ENCODE results near the gene MAST4. TPM values are rescaled to one million over a fixed set of nuclear protein-coding genes. Genes with fewer than 3 reads are reported as not detected.

MAST4 gene
- total RNA-seq, 1 experiment from 2014 or later = 4.7 TPM

DNA sequence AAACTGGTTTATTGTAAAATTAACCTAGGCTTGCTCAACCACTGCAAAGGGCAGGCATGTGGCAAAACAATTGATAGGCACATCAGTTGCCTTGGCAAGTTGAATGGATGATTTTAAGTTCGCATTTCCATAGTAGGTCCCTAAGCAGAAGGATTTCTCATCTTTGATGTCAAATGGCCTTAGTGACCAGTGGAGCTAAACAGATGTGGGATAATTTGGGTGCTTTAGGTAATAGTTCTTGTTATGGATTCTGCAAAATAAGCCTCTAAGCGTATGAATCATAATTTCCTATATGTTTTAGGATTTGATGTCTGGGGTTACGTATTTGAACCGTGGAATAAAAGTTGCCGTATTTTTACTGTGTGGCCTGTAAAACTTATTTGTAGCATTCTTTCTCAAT, 418.0 kb downstream of the MAST4 start:
- no peak for DNase-seq (ENCODE audit: low spot score)

DNA sequence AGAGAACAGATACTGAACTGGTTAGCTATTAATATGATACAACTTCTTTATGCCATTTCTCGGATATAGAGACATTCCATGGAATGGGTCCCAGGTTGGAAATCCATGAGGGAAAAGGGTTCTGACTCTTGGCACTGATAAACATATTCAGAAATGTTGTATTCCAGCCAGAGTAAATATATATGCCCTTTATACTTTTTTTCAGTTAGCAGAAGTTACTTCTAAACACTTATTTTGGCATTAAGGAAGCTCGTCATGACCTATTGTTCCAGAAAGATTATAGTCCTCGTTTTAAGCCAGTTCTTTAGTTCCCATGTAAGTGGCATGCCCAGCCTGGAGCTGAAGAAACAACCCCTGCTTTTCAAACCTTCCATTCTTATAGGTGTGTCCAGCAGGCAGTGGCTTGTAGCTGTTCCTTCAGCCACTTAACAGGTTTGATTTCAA, 418.8 kb downstream of the MAST4 start:
- DNase-seq (ENCODE audit: low spot score) = no peak

DNA sequence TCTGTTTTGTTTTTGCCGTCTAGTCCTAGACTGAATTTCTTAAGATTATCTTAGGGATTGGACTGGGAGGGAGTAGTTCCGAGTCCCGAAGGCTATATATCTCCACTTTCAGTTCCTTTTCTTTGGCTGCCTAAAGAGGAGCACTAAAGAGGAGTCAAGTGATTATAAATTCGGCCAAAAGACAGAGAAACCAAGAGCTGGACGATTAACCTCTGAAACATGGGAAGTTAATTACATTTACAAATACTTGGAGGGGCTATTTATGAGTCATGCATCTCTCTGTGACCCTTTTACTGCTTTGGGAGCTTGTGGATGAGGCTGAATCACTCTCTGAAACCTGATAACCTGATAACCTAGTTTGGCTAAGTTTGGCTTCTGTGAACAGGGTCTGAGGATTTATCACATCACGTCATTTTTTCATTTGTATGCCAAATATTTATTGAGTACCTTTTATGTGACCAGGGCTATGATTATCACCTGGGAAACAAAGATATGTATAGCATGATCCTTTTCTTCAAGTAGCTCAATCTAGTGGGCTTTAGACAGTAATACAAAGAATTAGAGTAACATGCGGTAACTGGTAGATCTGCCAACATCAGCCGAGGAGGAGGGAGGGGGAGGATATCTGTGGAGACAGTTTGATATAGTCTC, 419.5 kb downstream of the MAST4 start:
- no peak for DNase-seq (ENCODE audit: low spot score)

DNA sequence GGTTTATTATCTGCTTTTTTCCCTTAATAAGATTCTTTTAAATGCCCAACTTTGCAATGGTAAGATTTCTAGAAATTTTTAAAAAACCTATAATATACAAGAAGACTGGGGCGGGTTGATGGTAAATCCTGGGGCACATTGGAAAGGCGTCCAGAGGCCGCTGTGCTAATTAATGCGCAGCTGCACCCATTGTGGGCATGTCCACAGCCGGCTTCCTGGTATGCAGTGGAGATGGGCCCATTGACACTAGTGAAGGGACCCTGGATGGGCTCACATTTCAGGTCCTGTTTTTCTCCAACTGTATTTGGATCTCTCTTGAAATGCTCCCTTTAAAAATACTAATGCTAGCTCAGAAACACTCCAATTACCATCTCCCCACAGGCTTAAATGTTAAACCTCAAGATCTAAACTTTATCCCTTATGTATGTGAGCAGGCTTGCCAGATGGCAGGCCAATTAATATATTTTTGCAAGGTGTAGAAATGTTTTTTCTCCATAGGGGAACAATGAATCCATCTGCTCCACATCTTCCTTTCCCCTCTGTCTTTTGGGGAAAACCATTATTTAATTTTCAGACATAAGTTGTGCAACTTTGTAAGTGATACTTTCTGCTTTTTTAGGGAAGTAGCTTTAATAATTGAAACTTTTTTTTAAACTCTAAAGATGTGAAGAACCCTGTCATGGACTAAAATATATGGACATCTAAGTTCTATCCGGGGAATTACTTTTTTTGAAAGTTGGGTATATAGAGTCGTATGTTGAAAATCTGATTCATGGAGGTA, 423.1 kb downstream of the MAST4 start:
- DNase-seq (ENCODE audit: low spot score) = no peak

DNA sequence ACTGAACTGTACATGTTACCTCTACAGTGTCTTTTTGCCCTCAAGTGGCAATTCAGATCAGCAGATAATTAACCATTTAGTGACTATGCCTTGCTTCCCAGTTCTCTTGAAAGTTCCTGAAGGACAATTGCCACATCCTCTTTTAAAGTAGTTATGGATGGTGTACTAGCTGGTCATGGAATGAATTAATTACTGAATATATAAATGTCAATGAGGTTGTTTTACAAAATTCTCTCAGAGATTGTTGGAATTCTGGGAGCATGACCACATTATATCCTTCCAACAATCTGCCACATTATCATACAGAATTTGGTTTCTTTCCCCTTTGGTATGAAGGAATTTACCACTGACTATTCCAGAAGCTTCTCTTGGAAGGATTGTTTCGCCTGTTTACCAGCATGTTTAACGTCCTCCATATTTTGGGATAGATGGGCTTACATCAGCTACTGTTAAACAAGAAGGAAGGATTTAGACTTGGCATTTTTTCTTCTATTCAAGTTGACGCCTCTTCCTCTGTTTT, 424.0 kb downstream of the MAST4 start:
- DNase-seq (ENCODE audit: low spot score) = no peak

DNA sequence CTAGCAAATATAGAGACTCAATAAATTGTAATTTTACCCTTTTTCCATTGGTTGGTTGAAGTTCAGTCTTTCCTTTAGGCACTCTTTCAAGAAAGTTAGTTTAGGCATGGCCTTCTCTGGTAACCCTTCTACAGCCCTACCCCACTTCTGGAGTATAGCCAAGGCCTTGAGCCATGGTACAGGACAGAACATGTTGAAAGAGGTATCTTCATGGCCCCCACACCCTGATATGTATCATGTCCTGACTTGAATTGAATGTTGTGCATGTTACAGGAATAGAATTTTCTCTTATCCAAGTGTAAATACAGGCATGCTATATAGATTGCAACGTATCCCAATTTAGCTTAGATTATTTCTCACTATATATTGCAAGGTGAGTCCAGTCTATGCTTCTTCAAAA, 424.8 kb downstream of the MAST4 start:
- no peak for DNase-seq (ENCODE audit: low spot score)

DNA sequence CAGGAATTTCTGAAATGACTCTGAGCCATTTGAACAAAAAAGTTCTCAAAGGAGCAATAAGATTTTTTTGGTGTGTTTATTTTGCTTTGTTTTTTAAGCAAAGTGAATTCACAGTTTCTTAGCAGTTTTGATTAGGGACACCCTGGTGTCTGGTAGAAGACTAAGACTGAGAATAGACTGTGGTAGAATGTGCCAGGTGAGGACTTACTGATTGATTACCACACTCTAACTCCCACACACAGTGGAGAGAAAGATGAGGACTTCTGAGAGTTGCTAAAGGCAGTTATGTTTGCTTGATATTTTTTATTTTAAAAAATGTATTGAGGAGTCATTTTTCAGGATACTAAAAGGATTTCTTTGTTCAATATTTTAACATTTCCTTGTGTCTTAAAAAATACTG, 425.3 kb downstream of the MAST4 start:
- DNase-seq (ENCODE audit: low spot score) = no peak

DNA sequence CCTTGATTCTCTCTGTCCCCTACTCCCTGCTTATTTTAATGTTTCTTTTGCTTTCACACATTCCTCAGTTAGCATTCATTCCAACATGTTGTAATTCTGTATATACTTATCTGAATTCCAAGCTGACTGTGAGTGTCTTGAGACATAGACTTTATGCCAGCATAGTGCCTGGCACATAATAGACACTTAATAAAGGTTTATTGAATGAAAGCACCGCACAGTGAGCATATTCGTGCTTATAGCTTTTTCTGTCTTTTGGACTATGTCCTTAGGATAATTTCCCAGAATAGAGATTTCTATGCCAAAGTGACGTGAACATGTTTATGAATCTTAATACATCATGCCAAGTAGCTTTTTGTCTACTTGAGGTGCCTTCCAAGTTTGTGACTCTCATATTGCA, 425.8 kb downstream of the MAST4 start:
- DNase-seq (ENCODE audit: low spot score) = no peak

DNA sequence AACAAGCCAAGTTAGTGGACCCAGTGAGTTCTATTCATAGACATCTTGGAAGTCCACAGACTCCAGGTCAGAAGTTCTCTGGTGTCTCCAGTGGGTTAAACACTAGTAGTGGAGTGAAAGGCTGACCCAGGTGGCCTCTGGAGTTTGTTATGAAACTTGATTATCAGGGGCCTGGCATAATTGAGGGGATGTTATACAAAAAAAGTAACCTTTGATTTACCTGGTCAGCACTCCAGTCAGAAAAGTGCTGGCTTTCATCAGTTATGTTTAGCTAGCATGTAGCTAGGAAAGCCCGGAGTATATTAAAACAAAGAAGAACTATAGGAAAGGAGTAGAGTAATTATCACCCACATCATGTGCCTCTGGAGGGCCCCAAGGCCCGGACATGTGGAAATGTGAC, 429.3 kb downstream of the MAST4 start:
- no peak for DNase-seq (ENCODE audit: low spot score)

DNA sequence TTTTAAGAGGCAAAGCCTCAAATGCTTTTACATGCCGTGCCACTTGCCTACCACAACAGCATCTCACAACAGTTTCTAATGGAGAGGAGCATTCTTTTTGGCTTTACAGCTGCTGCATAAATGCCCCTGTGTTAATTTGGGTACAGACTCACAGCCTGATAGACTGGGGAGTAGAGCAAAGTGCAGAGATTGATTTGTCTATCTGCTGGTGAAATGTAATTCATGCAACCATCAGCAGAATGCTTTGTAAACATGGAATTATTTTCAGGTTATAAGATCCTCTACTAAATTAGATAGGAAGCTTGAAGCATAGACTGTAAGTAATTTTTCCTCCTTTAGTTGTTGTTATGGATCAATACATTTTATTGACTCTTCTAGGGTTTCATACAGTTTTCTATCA, 430.1 kb downstream of the MAST4 start:
- no peak for DNase-seq (ENCODE audit: low spot score)

DNA sequence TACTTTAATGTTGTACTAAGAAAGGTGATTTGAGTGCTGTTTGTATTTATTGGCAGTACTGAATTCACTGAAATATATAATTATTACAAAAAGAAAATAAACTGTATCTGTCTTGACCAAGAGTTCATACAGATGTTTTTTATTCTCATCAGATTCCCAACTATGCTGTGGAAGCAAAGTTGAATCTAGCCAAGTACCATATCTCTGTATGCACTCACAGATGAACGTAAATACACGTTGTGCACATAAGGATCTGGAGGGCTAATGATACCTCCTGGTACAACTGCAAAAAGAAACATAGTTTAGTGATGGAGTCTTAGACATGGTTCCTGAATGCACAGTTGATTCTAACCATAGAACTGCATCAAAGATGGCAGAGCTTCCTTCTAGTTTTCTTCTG, 431.0 kb downstream of the MAST4 start:
- no peak for DNase-seq (ENCODE audit: low spot score)

DNA sequence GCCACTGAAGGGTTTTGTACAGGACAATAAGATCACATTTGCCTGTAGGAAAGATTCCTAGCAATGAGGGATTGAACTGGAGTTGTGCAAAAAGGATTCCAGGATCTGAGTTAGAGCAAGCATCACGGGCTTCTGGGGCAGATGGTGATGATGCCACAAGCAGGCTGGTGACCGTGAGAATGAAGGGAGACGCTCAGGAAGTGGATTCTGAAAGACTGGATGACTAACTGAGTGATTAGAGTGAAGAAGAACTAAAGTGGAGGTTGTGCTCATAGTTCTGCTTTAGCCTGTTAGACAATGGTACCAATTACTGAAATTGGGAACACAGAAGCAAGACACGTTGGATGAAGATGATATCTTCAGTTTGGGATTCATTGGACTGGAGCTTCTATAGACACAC, 432.2 kb downstream of the MAST4 start:
- DNase-seq (ENCODE audit: low spot score) = no peak

DNA sequence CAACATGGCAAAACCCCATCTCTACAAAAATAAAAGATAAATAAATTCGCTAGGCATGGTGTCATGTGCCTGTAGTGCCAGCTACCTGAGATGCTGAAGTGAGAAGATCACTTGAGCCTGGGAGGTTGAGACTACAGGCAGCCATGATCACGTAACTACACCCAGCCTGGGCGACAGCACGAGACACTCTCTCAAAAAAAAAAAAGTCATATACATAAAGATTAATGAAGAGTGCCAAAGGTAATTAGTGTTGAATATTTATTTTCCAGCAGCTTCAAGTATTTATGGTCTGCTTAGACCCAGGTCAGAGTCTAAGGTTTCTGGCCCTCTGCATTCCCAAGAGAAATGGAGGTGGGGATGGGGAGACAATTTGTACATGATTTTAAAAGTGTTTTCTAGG, 432.7 kb downstream of the MAST4 start:
- no peak for DNase-seq (ENCODE audit: low spot score)

DNA sequence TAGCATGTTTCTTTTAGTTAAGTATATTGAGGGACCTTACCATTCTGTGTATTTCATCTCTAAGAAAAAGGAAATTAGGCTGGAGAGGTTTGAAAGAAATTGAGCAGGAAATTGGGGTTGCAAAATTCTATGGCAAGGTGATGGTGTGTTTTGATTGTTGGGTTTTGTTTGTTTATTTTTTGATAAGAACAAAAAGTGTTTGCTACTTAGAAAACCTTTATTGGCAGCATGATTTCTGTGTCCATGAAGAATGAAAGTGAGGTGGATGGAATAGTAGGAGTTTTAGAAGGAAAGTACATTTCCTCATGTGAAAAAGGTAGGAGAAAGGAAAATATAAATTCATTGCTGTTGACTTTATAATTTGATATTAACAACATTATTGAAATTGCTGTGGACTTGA, 433.3 kb downstream of the MAST4 start:
- DNase-seq (ENCODE audit: low spot score) = no peak

DNA sequence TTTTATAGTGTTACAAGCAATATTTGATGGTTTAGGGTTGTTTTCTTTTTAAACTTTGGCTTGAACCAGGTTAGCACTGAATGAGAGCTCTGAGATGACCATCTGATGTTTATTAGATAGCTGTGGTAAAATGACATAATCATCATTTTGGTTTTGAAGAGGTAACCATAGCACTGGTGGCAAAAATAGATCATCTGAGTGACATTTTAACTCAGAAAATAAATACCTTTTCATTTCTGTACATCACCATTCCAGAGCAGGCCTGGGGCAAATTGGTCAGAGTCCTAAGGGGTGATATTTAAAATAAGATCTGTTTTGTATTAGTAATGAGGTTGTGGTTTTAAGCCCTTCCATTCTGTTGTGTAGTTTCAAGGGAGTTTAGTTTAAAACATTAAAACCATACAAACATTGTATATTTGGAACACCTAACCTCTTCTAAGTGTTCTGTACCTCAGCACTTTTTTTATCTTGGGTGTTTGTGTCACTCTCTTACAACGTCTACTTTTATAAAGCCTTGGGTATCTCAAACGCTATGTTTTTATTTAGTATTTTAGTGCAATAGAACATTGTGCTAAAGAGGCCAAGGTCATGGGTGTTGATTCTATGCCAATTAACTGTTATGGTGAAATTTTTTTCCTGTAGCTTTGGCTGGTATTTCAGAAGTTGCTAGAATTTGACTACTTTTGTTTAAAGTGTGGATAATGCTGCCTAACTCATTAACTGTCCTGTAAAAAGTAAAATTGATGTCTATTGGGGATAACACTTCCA, 434.3 kb downstream of the MAST4 start:
- no peak for DNase-seq (ENCODE audit: low spot score)

DNA sequence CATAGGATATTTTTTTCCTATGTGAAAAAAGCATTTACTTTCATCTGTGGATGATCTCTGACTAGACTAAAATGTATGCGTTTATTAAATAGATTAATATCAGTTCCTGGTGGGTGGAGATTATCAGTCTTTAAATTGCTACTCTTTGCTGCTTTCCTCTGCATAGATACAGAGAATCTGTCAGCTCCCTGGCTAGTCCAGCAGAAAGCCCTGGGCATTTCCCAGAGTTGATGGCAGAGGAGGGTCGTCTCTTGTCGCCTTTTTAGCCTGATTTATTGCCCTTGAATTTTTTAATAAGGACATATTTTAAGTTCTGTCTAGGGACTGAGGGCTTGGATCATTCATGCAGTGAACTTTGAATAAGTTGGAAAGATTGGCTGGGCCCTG, 434.9 kb downstream of the MAST4 start:
- DNase-seq (ENCODE audit: low spot score) = no peak

DNA sequence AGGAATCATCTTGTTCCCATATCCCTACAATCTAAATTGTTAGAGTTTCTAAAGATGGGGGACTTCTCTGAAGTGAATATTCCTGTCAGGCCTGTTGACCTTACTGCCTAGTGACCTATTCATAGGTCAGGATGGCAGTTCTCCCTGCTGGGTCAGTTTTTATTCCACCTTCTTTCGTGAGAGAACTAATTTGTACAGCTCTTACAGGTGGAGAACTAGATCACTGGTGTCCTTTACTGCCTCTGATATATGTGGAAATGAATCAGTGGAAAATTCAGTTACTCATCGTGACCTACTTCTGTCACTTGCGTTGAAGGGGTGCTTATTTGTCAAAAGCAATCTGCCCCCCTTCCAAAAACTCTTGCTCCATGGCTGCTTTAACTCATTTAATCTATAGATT, 435.5 kb downstream of the MAST4 start:
- DNase-seq (ENCODE audit: low spot score) = no peak

DNA sequence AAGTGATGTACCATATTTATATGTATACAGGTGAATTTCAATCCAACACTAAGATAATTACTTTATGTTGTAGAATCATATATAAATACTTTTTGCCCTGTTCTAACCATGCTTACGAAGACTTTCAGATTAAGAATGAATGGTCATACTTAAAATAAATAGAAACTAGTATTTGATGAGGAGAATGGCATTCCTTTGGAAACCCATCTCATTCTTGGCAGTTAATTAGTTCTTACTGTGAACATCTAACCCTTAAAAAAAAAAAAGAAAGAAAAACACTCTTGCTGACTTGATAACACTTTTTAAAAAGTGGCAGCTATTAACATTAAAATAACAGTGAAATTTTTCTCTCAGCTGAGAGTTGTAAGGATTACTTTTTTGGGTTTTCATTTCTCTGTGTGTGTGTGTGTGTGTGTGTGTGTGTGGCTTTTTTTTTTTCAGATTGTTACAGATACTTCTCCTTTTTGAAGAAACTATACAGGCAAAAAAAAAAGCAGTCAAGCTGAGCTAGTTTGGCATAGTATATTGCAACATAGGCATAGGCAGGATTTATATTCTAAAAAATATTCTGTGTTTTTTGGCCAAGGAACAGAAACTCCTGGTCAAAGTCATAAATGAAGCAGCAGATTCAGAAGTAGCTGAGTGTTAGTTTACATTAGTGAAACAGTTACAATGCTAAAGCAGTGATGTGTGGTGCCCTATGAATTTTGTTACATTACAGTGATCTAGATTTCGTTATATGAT, 436.9 kb downstream of the MAST4 start:
- DNase-seq (ENCODE audit: low spot score) = no peak

DNA sequence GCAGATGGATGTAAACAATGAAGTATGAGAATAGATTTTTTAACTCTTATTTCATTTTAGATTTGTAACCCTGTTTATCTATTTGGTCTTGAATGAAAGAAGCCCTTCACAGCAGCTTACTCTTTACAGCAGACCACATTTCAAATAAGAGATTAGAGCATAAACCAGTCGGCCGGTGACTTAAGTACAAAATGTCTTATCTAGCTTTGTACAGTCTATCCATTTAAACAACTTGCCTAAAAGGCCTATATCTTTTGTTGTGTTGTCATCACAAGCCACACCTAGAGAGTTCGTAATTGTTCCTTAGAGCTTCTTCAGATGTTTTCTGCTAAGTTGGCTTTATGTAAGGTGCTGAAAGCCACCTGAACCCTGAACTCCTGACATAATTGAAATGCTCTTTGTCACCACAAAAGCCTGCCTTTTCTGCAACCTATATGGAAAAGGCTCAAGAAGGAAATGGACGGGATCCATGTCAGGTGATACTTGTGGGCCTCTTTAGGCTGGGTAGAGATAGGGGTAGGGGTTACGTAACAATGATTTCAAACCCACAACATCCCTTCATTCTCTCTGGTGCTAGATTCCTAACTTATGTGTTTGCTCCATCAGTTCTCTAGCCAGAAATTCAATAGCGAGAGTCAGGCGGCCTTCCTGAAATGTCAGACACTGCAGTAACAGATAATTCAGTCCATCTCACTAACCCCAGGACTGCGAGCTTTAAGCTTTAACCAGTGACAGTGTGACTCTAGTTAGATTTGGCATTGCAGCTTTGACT, 437.9 kb downstream of the MAST4 start:
- no peak for DNase-seq (ENCODE audit: low spot score)

DNA sequence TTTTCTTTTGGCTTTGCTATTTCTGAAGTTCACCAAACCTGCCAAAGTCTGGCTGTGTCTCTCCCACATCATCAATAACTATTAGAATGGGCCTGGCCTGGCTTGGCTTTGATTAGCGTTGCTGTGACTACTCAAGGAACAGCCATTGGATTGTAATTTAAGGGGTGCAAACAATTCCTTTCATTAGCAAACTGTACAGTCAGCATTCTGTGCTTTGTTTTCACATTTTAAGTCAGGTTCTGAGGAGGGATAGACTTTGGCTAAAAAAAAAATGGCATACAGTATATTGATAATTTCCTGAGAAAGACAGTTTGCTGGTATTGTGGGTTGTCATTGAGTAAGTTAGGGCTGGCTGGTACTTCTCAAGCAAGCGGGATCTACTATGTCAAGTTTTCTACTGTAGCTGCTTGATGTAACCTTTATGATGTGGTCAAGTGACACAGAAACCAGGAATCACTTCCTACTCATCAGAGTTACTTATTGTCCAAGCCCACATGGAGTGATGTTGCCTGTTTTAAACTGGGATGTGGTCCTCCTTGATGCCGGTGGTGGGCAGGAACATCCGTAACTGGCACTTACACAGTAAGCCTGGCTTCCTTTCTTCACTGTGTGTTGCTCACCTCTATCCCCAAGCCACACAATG, 439.0 kb downstream of the MAST4 start:
- no peak for DNase-seq (ENCODE audit: low spot score)

Data from HT-29 (cell line).